ENCODE measurements around the gene HAPLN2.

- TF ChIP-seq POLR2A (IDR thresholded peaks at IDR 0.05): no peak
- no peak for TF ChIP-seq CTCF (IDR thresholded peaks at IDR 0.05)
- TF ChIP-seq EP300 (IDR thresholded peaks at IDR 0.05): no peak
These were observed 46.3 kb downstream of the HAPLN2 start for GRCh38 chr1:156665539-156665938.

Measured in stomach (tissue), 4 donors.